Stimulated activated CD4-positive, alpha-beta T cell treated with anti-CD3 and anti-CD28 coated beads, TNF-alpha, amount 100 ng/mL, for 24 hours (primary cell): ENCODE results near the gene SAC3D1.
"Not testable (repeated sequence)": the region's sequence is repeated elsewhere in the genome, so short reads cannot be mapped to it uniquely, and the experiment has no call there.

Source experiments
- DNase-seq, 3 experiments: peaks; one replicate each; pipeline ENCODE4 v3.0.0-alpha.2; 2020; ENCODE audit warnings: low read depth in 3 of 3

The SAC3D1 gene

DNA sequence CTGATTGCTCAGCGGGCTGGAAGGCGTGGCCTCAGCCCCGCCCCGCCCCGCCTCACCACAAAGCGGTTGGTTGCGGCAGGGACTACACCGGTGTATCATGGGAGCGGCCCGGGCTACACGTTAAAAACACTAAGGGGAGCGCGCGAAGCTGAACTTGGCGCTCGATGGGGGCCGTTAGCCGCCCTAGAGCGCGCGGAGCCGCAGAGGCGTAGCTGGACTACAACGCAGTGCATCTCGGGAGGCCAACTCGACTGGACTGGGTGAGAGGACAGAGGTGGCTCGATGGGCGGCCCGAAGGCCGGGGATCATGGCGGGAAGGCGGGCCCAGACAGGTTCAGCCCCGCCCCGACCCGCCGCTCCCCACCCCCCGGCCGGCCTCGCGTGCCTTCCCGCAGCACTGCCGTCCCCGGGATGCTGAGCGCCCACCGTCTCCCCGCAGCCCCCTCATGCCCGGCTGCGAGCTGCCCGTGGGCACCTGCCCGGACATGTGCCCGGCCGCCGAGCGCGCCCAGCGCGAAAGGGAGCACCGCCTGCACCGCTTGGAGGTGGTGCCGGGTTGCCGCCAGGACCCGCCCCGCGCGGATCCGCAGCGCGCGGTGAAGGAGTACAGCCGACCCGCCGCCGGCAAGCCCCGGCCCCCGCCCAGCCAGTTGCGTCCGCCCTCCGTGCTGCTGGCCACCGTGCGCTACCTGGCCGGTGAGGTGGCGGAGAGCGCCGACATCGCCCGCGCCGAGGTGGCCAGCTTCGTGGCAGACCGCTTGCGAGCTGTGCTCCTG lies at the start of gene SAC3D1:
SAC3D1 (plus strand) TSS at position 364 of the 776 bp plus-strand sequence; CDS start at position 447, 83 bp downstream.
- DNase-seq, result peak; percentile 75 to 91 (median 75)

DNA sequence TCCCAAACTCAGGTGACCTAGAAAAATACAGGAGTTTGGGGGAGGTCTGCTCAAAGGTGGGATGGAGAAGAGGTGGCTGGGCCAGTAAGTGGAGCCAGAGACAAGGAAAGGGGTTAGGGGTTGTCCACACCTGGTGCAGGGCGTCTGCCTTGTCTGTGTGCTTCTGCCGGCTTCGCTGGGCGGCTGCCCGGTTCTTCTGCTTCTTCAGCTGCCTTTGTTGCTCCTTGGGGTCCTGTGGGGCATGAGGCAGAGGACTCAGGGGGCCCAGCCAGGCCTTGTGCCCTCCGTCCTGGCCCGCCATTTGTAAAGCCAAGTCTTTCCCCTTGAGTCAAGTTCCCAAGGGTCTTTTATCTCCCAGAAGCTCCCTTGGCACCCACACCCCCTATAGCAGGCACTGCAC lies 46.7 kb upstream of the SAC3D1 start:
- no peak for DNase-seq

DNA sequence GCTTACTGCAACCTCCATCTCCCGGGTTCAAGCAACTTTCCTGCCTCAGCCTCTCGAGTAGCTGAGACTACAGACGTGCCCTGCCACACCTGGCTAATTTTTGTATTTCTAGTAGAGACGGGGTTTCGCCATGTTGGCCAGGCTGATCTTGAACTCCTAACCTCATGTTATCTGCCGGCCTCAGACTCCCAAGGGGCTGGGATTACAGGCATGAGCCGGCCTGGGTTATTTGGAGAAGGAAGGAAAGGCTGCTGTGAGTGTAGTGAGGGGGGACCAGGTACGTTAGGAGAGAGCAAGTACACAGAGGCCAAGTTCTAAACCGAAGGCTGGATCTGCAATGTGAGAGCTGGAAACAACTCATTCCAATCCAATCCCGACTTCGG lies 44.7 kb upstream of the SAC3D1 start:
- no peak for DNase-seq

DNA sequence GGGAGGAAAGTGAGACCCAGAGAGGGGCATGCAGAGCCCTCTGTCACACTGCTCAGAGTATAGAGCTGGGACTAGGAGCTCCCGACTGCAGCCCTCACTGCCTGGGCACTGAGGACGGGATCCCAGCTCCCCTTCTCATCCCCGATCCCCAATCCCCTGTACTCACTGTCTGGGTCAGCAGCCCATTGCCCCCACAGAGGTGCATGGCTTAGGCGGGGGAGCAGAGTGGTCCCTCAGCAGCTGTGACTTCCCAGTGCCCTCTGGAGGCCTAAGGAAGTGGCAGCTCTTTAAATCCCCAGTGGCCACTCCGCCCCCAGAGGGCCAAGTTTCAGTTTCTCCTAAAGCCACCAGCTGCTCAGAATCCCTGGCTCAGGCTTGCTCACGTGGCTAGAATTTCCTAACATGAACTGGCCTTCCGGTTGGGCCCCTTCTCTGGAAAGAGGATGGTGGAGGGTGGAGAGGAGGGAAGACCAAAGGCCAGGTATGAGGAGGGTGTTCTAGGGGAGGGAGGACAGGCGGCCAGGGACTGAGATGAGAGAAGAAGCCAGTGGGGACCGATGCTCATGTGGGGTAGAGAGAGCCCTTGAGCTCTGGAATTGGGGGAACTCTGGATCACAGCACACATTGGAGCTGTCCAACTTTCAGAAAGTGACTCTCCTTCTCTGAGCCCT lies 44.2 kb upstream of the SAC3D1 start, which contains the start of gene BATF2:
BATF2 (minus strand) TSS at position 262 of the 671 bp plus-strand sequence; CDS start at position 205, 57 bp downstream.
- no peak for DNase-seq

DNA sequence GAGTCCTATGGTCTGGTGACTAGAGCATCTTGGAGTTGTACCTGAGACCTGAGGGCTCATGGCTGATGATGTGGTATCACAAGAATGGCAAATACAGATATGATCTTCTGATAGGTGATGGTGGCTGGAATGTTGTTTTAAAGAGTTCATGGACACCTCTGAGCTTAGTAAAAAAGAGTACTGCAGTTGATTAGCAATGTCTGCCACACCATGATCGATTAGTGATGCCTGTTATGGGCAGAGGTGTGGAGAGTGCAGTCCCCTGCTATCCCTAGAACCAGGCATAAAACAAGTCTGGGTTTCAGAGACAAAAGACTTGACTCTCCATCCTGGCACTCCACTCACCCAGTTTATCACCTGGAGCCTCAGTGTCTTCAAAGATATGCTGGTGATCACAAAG lies 42.9 kb upstream of the SAC3D1 start:
- no peak for DNase-seq

DNA sequence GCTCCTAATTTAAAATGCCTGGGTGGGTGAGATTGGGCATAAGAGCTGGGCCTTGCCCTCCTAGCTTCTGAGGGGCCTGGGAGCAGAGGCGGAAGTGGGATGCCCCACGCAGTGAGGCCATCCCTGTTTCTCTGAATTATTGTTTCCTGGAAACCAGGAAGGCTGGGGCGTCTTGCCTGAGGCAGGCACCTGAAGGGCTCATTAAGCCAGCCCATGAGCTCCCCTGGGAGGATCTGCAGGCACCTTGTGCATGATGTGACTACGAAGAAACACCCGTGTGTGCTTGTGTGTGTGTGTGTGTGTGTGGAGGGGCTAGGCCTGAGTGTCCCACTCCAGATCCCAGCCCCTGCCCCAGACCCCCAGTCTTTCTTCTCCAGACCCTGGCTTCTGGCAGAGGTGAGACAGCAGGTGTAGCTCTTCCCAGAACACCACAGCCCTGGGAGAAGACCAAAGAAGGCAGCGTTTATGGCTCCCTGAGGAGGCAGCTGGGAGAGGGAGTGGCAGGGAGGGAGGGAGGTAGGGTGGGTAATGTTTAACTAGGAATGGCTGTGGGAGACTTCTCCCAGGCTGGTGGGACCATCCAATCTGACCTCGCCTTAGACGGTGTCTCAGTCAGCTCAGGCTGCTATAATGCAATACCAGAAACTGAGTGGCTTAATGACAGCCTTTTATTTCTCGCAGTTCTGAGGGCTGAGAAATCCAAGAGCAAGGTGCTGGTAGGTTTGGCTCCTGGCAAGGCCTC lies 42.1 kb upstream of the SAC3D1 start:
- no peak for DNase-seq

DNA sequence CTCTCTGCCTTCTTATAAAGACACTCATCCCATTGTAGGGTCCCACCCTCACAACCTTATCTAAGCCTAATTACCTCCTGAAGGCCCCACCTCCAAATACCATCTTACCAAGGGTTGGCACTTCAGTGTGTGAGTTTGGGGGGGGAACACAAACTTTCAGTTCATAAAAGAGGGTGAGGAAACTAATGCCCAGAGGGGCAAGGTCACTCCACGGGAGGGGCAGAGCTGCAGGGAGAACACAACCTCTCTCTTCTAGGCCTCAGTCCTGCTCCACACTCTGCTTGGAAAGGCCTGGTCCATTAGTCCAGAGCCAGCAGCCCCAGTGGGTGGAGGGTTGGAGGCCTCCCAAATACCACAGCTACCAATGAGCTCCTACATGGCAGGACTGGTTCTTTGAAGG lies 41.5 kb upstream of the SAC3D1 start:
- DNase-seq, result no peak

DNA sequence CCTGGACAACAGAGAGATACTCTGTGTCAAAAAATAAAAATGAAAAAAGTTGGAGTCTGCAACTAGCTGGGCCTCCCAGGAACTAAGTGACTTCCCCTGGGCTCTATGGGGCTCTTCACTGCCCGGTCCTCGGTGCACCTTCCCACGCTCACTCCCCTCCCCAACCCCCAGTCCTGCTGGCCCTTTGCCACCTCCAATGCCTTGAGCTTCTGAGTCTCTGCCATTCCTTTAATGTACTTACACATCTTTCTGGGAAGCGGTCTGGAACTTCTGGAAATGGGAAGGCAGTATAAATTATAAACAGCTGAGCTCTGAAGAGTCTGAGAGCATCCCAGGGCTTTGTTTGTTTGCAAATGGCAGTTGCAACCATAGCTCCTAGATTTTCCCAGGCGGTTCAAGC lies 38.3 kb upstream of the SAC3D1 start:
- no peak for DNase-seq

DNA sequence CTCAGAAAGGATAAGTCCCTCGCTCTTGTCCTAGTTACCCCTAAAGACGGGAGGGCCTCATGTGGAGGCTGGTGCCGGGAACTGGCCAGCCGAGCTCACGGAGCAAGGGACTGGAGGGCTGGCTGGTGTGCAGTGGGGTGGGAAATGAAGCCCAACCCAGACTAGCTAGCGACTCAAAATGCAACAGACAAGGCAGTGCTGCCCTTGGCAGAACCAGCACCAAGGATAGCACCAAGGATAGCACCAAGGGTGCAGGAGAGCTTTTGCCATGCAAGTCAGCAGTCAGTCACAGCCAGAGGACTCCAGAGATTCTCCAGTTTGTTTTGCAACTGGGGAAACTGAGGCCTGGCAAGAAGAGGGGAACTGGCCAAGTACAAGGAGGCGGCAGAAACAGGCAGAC lies 37.7 kb upstream of the SAC3D1 start:
- no peak for DNase-seq

DNA sequence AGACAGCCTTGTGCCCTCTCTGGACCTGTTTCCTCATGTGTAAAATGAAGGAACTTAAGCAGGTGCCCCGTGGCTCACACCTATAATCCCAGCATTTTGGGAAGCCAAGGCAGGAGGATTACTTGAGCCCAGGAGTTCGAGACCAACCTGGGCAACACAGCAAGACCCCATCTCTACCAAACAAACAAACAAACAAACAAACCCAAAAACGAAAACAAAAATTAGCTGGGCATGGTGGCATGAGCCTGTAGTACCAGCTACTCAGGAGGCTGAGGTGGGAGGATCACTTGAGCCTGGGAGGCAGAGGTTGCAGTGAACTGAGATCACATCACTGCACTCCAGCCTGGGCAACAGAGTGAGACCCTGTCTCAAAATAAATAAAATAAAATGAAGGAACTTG lies 37.0 kb upstream of the SAC3D1 start:
- DNase-seq, result not testable (repeated sequence)

DNA sequence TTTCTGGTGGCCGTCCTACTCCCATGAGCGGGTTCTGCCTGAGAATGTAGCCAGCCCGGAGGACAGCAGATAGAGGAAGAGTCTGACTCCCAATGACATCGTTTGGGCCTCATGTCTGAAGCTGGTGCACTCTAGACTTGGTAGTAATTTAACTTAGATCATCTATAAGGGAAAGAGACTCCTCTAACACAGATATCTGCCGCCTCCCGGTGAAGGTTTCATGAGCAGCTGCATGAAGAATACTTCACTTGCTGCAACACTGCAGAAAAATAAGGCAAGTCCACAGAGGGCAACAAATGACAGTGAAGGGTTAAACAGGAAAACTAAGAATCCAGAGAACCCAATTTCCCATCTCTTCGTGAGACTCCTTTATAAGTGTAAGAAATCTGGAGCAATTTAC lies 33.0 kb upstream of the SAC3D1 start:
- DNase-seq, result no peak

DNA sequence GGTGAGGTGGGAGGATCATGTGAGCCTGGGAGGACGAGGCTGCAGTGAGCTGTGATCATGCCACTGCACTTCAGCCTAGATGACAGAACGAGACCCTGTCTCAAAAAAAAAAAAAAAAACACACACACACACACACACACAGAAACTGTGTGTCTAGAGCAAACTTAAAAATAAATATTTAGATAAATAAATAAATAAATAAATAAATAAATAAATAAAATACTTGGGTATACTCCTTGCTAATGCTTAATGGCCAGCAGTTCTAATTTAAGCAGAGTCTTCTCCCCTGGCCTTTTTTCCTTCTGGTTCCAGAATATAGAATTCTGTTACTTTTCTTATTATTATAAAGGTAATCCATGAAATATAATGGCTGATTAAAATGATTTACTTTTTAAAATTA lies 32.1 kb upstream of the SAC3D1 start:
- DNase-seq, result no peak

DNA sequence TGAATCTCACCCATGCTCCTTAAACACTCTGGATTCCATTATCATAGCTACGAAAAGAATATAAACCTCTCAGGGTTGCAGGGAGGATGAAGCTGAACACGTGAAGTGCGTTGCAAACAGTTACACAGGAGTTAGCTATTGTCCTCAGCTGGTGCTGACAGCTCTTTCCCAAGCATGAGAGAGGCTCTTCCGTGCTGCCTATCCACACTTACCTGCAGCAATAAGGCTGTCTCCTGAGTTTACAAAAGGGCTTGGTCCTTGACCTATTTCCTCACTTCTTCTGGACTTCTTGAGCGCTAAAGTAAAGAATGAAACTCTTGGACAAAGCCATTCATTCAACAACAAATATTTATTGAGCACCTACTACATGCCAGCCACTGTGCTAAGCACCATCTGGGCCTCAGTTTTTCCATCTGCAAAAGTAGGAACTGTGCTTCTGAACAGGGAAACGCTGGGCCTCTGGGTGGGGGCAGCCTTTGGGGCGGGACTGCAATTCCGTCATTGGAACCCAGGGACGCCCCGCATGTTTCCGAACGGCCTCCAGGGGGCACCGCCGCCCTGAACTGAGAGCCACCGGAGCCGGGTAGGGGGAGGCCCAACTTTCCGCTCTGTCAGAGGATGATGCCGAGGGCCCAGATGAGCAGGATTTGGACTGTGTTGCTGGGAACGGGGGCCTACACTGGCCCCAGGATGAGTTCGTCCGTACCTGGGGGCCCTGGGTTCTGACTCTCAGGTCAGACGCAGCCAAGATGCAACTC lies 27.7 kb upstream of the SAC3D1 start:
- peak; percentile 84 to 92 (median 85) for DNase-seq

DNA sequence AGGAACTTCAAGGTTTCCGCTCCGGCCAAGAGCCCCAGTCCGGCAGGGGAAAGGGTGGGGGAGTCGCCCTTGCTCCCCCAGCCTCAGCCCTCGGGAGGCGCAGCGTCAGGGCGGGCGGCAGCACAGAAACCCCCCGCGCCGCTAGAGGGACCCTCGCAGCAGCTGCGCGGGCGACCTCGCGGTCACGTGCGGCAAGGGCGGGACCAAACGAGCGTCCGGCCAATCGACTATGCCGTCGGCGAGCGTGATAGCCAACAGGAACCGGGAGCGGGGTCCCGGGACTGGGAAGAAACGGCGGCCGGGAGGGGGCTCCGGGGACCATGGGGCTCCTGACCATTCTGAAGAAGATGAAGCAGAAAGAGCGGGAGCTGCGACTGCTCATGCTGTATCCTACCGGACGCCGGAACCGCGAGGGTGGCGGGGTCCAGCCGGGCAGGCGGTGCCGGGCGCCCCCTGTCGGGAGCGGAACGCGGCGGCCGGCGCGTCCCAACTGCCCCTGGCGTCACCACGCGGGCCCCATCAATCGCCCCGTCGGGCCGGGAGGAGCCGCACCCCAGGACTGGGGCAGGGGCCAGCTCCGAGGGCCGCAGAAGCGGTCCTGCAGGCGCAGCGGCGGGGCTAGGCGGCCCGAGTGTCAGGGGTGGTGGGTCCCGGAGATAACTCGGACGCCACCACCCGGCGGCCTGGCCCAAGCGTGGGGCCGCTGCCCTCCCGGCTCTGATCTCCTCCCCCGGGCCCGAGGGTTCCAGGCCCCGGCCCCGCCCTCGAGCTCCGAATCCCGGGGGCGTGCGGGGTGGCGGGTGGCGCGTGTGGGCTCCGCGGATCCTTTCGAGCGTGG lies 26.9 kb upstream of the SAC3D1 start, which contains the start of gene ARL2:
ARL2 (plus strand) TSS at position 273 of the 838 bp plus-strand sequence; CDS start at position 321, 48 bp downstream.
- peak; percentile 73 to 86 (median 73) for DNase-seq

DNA sequence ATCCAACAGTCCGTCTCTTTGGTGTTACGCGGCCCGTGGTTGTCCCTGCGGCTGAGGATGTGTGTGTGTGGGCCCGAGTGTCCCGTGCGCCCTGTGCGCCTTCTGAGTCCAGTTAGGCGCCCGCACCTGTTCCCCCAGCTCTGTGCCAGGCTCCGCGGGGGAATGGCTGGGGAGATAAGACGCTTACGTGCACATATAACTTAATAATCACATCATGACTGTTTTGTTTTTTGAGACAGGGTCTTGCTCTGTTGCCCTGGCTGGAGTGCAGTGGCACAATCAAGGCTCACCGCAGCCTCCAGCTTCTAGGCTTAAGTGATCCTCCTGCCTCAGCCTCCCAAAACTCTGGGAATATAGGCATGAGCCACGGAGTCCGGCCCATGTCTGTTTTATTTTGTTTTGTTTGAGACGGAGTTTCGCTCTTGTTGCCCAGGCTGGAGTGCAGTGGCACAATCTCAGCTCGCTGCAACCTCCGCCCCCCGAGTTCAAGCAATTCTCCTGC lies 26.2 kb upstream of the SAC3D1 start:
- no peak for DNase-seq

DNA sequence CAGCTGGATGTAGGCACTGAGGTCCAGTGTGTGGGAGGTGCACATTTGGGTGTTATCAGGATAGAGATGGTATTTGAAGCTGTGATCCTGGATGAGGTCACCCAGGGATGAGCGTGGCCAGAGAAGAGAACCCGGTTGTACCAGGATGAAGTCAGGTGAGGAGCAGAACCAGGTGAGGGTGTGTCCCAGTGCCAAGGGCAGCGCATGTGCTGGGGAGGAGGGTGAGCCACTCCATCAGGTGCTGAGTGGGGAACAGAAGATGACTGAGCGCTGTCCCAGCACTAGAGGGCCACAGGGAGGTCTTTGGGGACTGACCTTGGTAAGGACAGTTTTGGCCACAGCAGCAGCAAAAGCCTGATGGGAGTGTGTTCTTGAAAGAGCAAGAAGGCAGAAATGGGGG lies 24.3 kb upstream of the SAC3D1 start:
- DNase-seq, result no peak

DNA sequence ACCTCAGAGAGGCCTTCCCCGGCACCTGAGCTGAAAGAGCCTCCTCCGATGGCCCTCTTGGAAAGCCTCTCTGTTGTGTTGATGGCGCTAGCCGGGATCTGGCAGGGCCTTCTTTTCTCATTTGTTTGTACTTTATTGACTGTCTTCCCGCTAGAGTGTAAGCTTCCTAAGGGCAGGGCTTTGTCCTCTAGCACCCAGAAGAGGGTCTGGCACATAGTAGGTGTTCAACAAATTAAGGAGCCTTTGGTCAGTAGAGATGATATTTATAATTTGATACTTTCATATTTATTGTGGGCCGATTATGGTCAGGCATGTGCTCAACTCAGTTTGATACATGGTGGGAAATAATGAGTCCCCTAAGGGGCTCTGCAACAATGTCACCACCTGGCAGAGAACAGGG lies 23.1 kb upstream of the SAC3D1 start:
- DNase-seq, result no peak

DNA sequence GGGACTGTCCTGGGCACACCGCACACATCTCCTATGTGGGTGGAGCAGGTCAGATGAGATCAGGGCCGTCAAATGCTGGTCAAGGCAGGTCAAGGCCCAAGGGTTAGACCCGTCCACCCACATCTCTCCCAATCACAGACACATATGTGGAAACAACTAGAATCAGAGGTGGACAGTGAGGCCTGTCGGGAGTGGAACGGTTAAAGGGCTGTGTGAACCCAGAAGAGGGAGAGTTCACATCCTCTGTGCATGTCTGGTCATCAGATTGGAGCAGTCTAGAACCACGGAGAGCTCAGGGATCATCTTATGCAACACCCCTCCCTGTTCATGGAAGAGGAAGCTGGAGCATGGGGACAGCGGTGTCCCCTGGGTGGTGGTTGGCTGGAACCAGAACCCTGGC lies 21.2 kb upstream of the SAC3D1 start:
- no peak for DNase-seq

DNA sequence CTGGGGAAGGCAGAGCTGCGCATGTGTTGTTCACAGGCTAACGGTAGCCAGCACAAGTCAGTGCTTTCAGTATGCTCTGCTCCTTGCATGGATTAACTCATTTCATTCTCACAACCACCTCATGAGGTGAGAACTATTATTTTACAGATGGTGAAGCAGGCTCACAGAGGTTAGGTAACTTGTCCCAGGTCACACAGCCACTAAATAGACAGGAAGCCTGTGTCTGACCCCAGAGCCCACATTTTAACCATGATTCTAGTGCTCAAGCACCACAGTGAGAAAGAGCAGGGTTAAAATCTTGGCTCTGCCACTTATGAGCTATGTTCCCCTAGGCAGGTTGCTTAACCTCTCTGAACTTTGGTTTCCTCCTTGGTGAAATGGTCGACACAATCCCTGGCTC lies 20.0 kb upstream of the SAC3D1 start:
- DNase-seq, result no peak

DNA sequence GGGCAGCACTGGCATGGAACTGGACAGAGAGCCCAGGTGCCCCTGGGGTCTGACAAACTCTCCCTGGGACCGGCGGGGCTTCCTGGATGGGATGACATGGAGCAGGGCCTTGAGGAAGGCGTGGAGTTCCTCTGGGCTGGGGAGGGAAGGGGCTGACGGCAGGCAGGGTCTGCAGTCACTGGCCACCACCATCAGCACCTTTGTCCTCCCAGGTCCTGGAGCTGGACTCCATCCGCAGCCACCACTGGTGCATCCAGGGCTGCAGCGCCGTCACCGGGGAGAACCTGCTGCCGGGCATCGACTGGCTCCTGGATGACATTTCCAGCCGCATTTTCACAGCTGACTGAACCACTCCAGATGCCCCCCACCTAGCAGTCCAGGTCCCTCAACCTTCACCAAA lies 19.5 kb upstream of the SAC3D1 start:
- DNase-seq, result no peak

DNA sequence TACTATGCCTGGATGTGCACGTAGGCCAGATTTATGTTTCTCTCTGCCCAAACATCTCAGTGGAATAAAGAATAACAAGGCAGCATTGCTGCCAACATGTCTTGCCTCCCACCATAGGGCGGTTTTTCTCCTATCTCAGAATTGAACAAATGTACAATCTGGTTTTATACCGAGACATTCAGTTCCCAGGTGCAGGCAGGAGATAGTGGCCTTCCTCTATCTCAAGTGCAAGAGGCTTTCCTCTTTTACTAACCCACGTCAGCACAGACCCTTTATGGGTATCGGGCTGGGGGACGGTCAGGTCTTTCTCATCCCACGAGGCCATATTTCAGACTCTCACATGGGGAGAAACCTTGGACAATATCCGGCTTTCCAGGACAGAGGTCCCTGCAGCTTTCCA lies 17.5 kb upstream of the SAC3D1 start:
- DNase-seq, result not testable (repeated sequence)
